Keratinocyte (primary cell): ENCODE measurements around the gene MTR. TPM values are rescaled to one million over a fixed set of nuclear protein-coding genes. Genes with fewer than 3 reads are reported as not detected.

ENCODE experiments used
- DNase-seq: peaks from one replicate; pipeline ENCODE4 v3.0.0-alpha.2; 2011; ENCODE audit warnings: low read depth, missing footprints, low spot score
- FAIRE-seq: peaks from 2 replicates; lab custom pipeline; 2011; peaks lifted over from hg19 to GRCh38; lab: Jason Lieb, UNC
- H2AFZ ChIP-seq: 2 replicates; pipeline ENCODE4 v1.6.0; 2012; ENCODE audit warnings: low read length, control low read depth, inconsistent platforms; ENCODE audit not compliant: control insufficient read depth
- H3K27ac ChIP-seq: 2 replicates; pipeline ENCODE4 v1.5.1; 2011; ENCODE audit warnings: low read length; ENCODE audit not compliant: control insufficient read depth, insufficient read depth
- H3K27me3 ChIP-seq: 3 replicates; pipeline ENCODE4 v1.6.0; 2011; ENCODE audit warnings: low read length; ENCODE audit not compliant: control insufficient read depth, insufficient read depth; ENCODE audit errors: extremely low read depth
- H3K36me3 ChIP-seq, 2 experiments: 2 replicates in 1 of 2; 3 replicates in 1 of 2; pipeline ENCODE4 v1.5.1; 2011; ENCODE audit warnings: low read length in 2 of 2, mild to moderate bottlenecking in 1 of 2; ENCODE audit not compliant: control insufficient read depth in 2 of 2, insufficient read depth in 2 of 2; ENCODE audit errors: extremely low read depth in 1 of 2
- H3K4me1 ChIP-seq: 3 replicates; pipeline ENCODE4 v1.5.1; 2011; ENCODE audit warnings: low read length; ENCODE audit not compliant: control insufficient read depth, insufficient read depth; ENCODE audit errors: extremely low read depth
- H3K4me2 ChIP-seq: 3 replicates; pipeline ENCODE4 v1.6.0; 2011; ENCODE audit warnings: low read depth, low read length; ENCODE audit not compliant: control insufficient read depth, insufficient read depth; ENCODE audit errors: extremely low read depth
- H3K4me3 ChIP-seq, 3 experiments: fragments of 200-600 bp in 1 of 3; sonication (generic) in 1 of 3; 2 replicates in 2 of 3; 3 replicates in 1 of 3; pipeline ENCODE4 v1.5.1; 2011 to 2016; ENCODE audit warnings: low read length in 3 of 3, mild to moderate bottlenecking in 3 of 3, control low read depth in 2 of 3, inconsistent platforms in 1 of 3, low read depth in 1 of 3, mixed read lengths in 1 of 3, mixed run types in 1 of 3, moderate library complexity in 1 of 3; ENCODE audit not compliant: control insufficient read depth in 2 of 3, insufficient read depth in 2 of 3; ENCODE audit errors: extremely low read depth in 1 of 3
- H3K79me2 ChIP-seq: 2 replicates; pipeline ENCODE4 v1.6.0; 2012; ENCODE audit warnings: low read length; ENCODE audit not compliant: control insufficient read depth, insufficient read depth
- H3K9ac ChIP-seq: 3 replicates; pipeline ENCODE4 v1.6.0; 2011; ENCODE audit warnings: low read length; ENCODE audit not compliant: control insufficient read depth, insufficient read depth; ENCODE audit errors: extremely low read depth
- H3K9me1 ChIP-seq: 3 replicates; pipeline ENCODE4 v1.6.0; 2011; ENCODE audit warnings: low read length; ENCODE audit not compliant: control insufficient read depth, insufficient read depth; ENCODE audit errors: extremely low read depth
- H3K9me3 ChIP-seq: 2 replicates; pipeline ENCODE4 v1.5.1; 2012; ENCODE audit warnings: low read depth, low read length; ENCODE audit not compliant: control insufficient read depth
- H4K20me1 ChIP-seq: 3 replicates; pipeline ENCODE4 v1.6.0; 2011; ENCODE audit warnings: low read length; ENCODE audit not compliant: control insufficient read depth, insufficient read depth; ENCODE audit errors: extremely low read depth
- CTCF ChIP-seq, 3 experiments: IDR thresholded peaks in 1 of 3; conservative IDR thresholded peaks in 1 of 3; optimal IDR thresholded peaks in 1 of 3; 2 replicates in 2 of 3; 3 replicates in 1 of 3; pipeline versions ENCODE3 to v1.5.1; 2011; ENCODE audit warnings: low read length in 3 of 3, mild to moderate bottlenecking in 3 of 3, moderate library complexity in 2 of 3, control low read depth in 1 of 3, inconsistent platforms in 1 of 3; ENCODE audit not compliant: insufficient read depth in 2 of 3; ENCODE audit errors: extremely low read depth in 1 of 3
- EZH2 ChIP-seq: IDR thresholded peaks from one replicate; pipeline ENCODE4 v1.6.1; 2012; ENCODE audit warnings: inconsistent platforms, mild to moderate bottlenecking, low read length, moderate library complexity
- dilution Hi-C: fragments of 300-500 bp; cut with MboI; formaldehyde crosslinking; loops from one replicate; pipeline ENCODE4 v1.7.0; 2020; ENCODE audit warnings: low sequenced_read_pairs; ENCODE audit not compliant: extremely low pct_ligation_motif_present
- polyA plus RNA-seq, 5 experiments: library from polyadenylated mRNA; depleted of rRNA in 3 of 5; stranded (reverse) in 3 of 5; stranded (forward) in 1 of 5; unstranded in 1 of 5; fragments of >200 nt; gene quantifications; 1 replicate in 1 of 5; 2 replicates in 3 of 5; 3 replicates in 1 of 5; pipeline versions ENCODE4 v1.2.1 to v1.2.3, GENCODE V29; 2011 to 2012; ENCODE audit warnings: missing spikeins in 2 of 5, low read depth in 1 of 5, low replicate concordance in 1 of 5

MTR gene
- polyA plus RNA-seq, 1 donor (not counting 4 experiments of a cell fraction or from before 2014, with no cell fraction given): 14.3 TPM

GRCh38 chr1:236896716-236897115, 101.6 kb downstream of the MTR start:
- Histone ChIP-seq H3K4me3 (no peak overlapping the region), H3K36me3 (peaks cover 11 to 26% of the 10 kb centered on the region in 2 experiments), H3K9ac (no peak overlapping the region), H3K4me2 (no peak overlapping the region), H3K4me1 (no peaks in the 10 kb centered on the region), H3K79me2 (no peaks in the 10 kb centered on the region), H3K27ac (no peak overlapping the region), H4K20me1 (no peaks in the 10 kb centered on the region), H3K27me3 (no peaks in the 10 kb centered on the region), H2AFZ (no peak overlapping the region), H3K9me3 (no peaks in the 10 kb centered on the region), H3K9me1 (no peaks in the 10 kb centered on the region)
- dilution Hi-C loops: no loop called here
- FAIRE-seq (no peak), DNase-seq (no peak)
- no peak for TF ChIP-seq CTCF (optimal IDR thresholded peaks at IDR 0.05 in 1 of 3, IDR thresholded peaks at IDR 0.05 in 1 of 3, conservative IDR thresholded peaks at IDR 0.05 in 1 of 3; ENCODE audit: extremely low read depth in 1 of 3, insufficient read depth in 2 of 3, low read length in 3 of 3)
- TF ChIP-seq EZH2: no peak

DNA sequence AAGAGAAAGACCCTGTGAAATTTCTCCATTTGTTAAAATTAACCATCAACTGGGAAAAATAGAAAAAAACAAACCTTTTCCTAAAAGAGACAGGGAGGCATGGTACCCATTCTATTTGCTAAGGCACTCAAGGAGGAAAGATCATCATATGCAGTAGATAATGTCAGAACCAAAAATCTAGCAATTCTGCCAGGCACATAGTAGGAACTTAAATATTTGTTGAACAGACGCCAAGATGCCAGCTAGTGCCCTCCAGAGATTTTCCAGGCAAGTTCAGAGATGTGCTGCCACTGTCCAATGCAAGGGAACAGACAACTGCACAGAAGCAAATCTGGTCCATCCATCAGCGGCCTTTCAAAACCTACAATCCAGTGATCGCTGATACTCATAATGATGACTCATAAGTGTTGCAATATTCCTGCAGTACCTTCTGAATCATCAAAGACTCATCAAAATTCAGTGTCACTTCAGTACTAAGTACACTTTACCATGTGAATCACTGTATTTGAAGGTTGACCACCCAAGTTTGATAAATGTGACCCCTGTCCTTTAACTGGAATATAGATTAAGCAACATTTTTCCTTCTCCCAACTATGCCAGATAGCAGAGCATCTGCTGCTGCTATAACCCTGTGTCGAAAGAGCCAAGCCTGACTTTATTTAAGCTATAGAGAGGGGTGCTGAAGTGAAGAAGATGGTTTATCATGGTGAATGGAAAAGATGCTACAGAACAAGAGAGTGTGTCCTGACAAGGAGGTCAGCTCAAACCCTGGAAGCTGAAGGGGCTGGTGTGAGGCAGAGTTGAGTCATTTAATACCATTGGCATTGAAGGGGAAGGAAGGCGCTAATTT, 110.0 kb downstream of the MTR start:
- Histone ChIP-seq H3K27ac (no peak overlapping the region), H2AFZ (no peak overlapping the region), H3K4me1 (peaks cover 5% of the 10 kb centered on the region), H3K9me3 (no peaks in the 10 kb centered on the region), H3K9ac (no peak overlapping the region), H3K4me3 (no peak overlapping the region), H3K79me2 (no peaks in the 10 kb centered on the region), H3K36me3 (peaks cover 0 to 1% of the 10 kb centered on the region in 2 experiments), H4K20me1 (no peaks in the 10 kb centered on the region), H3K9me1 (no peaks in the 10 kb centered on the region), H3K27me3 (no peaks in the 10 kb centered on the region), H3K4me2 (no peak overlapping the region)
- dilution Hi-C loops: no loop called here
- DNase-seq (peak; percentile 50), FAIRE-seq (peak; percentile 81)
- TF ChIP-seq CTCF (optimal IDR thresholded peaks at IDR 0.05 in 1 of 3, IDR thresholded peaks at IDR 0.05 in 1 of 3, conservative IDR thresholded peaks at IDR 0.05 in 1 of 3; ENCODE audit: extremely low read depth in 1 of 3, insufficient read depth in 2 of 3, low read length in 3 of 3) (no peak), EZH2 (no peak)
